HEK293 (cell line): Measurements from ENCODE around the gene WIPF3.

Experiments
- CTCF ChIA-PET: fragments of 350-600 bp; formaldehyde crosslinking; extraction: SDS; loops from one replicate; lab custom pipeline; 2021; ENCODE audit warnings: antibody characterized with exemption; lab: Yijun Ruan, JAX
- POLR2A ChIA-PET: fragments of 300-600 bp; formaldehyde crosslinking; extraction: SDS; loops from one replicate; lab custom pipeline; 2020; ENCODE audit warnings: antibody characterized with exemption, inconsistent platforms; lab: Yijun Ruan, JAX
- H3K27ac ChIP-seq: fragments of 200-500 bp; sonication (Bioruptor generic); 2 replicates; pipeline ENCODE4 v1.5.1; 2014; ENCODE audit warnings: low read depth, low read length, control low read depth, inconsistent platforms; ENCODE audit errors: extremely low read depth
- H3K36me3 ChIP-seq, 2 experiments: fragments of 200-500 bp in 1 of 2; sonication (Bioruptor generic) in 1 of 2; 1 replicate in 1 of 2; 2 replicates in 1 of 2; pipeline ENCODE4 v1.5.1; 2014 to 2017; ENCODE audit warnings: inconsistent platforms in 2 of 2, low read length in 2 of 2; ENCODE audit not compliant: control insufficient read depth in 2 of 2, insufficient read depth in 1 of 2
- H3K4me1 ChIP-seq: fragments of 200-500 bp; sonication (Bioruptor generic); 2 replicates; pipeline ENCODE4 v1.5.1; 2014; ENCODE audit warnings: mild to moderate bottlenecking, low read length, inconsistent platforms; ENCODE audit not compliant: control insufficient read depth, insufficient read depth
- H3K4me3 ChIP-seq: 2 replicates; pipeline ENCODE4 v1.5.1; 2011; ENCODE audit warnings: low read depth, mild to moderate bottlenecking, control low read depth, low read length, moderate library complexity
- H3K9me3 ChIP-seq: fragments of 200-500 bp; sonication (Bioruptor generic); 2 replicates; pipeline ENCODE4 v1.5.1; 2014; ENCODE audit warnings: low read depth, low read length, inconsistent platforms; ENCODE audit not compliant: control insufficient read depth, insufficient read depth
- AEBP2 ChIP-seq: fragments of 450-650 bp; formaldehyde crosslinking; IDR thresholded peaks from 2 replicates; pipeline ENCODE4 v1.5.1; 2016; ENCODE audit warnings: missing biosample characterization, missing genetic modification characterization, borderline replicate concordance
- EGR2 ChIP-seq: fragments of 450-650 bp; formaldehyde crosslinking; IDR thresholded peaks from 2 replicates; pipeline ENCODE4 v1.5.1; 2016; ENCODE audit warnings: low read depth, missing biosample characterization, missing genetic modification characterization
- HIC1 ChIP-seq: fragments of 450-650 bp; formaldehyde crosslinking; IDR thresholded peaks from 2 replicates; pipeline ENCODE4 v1.5.1; 2016; ENCODE audit warnings: missing biosample characterization, missing genetic modification characterization
- SP2 ChIP-seq: fragments of 450-650 bp; formaldehyde crosslinking; IDR thresholded peaks from 2 replicates; pipeline ENCODE4 v1.5.1; 2016; ENCODE audit warnings: missing biosample characterization, missing genetic modification characterization
- SP7 ChIP-seq: fragments of 450-650 bp; formaldehyde crosslinking; IDR thresholded peaks from 2 replicates; pipeline ENCODE4 v1.5.1; 2016; ENCODE audit warnings: missing biosample characterization, missing genetic modification characterization
- TSHZ1 ChIP-seq: fragments of 450-650 bp; formaldehyde crosslinking; IDR thresholded peaks from 2 replicates; pipeline ENCODE4 v1.5.1; 2016; ENCODE audit warnings: missing biosample characterization, missing genetic modification characterization, borderline replicate concordance
- WT1 ChIP-seq: fragments of 450-650 bp; formaldehyde crosslinking; IDR thresholded peaks from 2 replicates; pipeline ENCODE4 v1.5.1; 2016; ENCODE audit warnings: missing biosample characterization, missing genetic modification characterization
- YY2 ChIP-seq: fragments of 450-650 bp; formaldehyde crosslinking; IDR thresholded peaks from 2 replicates; pipeline ENCODE4 v1.5.1; 2016; ENCODE audit warnings: missing biosample characterization, missing genetic modification characterization
- ZFP3 ChIP-seq: fragments of 450-650 bp; formaldehyde crosslinking; IDR thresholded peaks from 2 replicates; pipeline ENCODE4 v1.5.1; 2016; ENCODE audit warnings: low read depth, missing biosample characterization, missing genetic modification characterization
- ZFP69B ChIP-seq: fragments of 450-650 bp; formaldehyde crosslinking; IDR thresholded peaks from 2 replicates; pipeline ENCODE4 v1.5.1; 2016; ENCODE audit warnings: missing biosample characterization, missing genetic modification characterization
- ZNF114 ChIP-seq: fragments of 450-650 bp; formaldehyde crosslinking; IDR thresholded peaks from 2 replicates; pipeline ENCODE4 v1.5.0; 2017; ENCODE audit warnings: missing biosample characterization, missing genetic modification characterization
- ZNF132 ChIP-seq: fragments of 450-650 bp; formaldehyde crosslinking; IDR thresholded peaks from 2 replicates; pipeline ENCODE4 v1.5.1; 2017; ENCODE audit warnings: missing biosample characterization, missing genetic modification characterization, borderline replicate concordance
- ZNF155 ChIP-seq: fragments of 450-650 bp; formaldehyde crosslinking; IDR thresholded peaks from 2 replicates; pipeline ENCODE4 v1.5.1; 2016; ENCODE audit warnings: missing biosample characterization, missing genetic modification characterization
- ZNF174 ChIP-seq: fragments of 450-650 bp; formaldehyde crosslinking; IDR thresholded peaks from 2 replicates; pipeline ENCODE4 v1.5.0; 2017; ENCODE audit warnings: missing biosample characterization, mild to moderate bottlenecking, missing genetic modification characterization
- ZNF175 ChIP-seq: fragments of 450-650 bp; formaldehyde crosslinking; IDR thresholded peaks from 2 replicates; pipeline ENCODE4 v1.5.1; 2016; ENCODE audit warnings: missing biosample characterization, missing genetic modification characterization
- ZNF18 ChIP-seq: fragments of 450-650 bp; formaldehyde crosslinking; IDR thresholded peaks from 2 replicates; pipeline ENCODE4 v1.5.1; 2016; ENCODE audit warnings: missing biosample characterization, missing genetic modification characterization
- ZNF2 ChIP-seq: fragments of 450-650 bp; formaldehyde crosslinking; IDR thresholded peaks from 2 replicates; pipeline ENCODE4 v1.5.1; 2016; ENCODE audit warnings: missing biosample characterization, missing genetic modification characterization
- ZNF202 ChIP-seq: fragments of 450-650 bp; formaldehyde crosslinking; IDR thresholded peaks from 2 replicates; pipeline ENCODE4 v1.5.1; 2016; ENCODE audit warnings: missing biosample characterization, missing genetic modification characterization, borderline replicate concordance
- ZNF302 ChIP-seq: fragments of 450-650 bp; formaldehyde crosslinking; IDR thresholded peaks from 2 replicates; pipeline ENCODE4 v1.5.1; 2016; ENCODE audit warnings: missing biosample characterization, missing genetic modification characterization, low read depth
- ZNF488 ChIP-seq: fragments of 450-650 bp; formaldehyde crosslinking; IDR thresholded peaks from 2 replicates; pipeline ENCODE4 v1.5.1; 2016; ENCODE audit warnings: missing biosample characterization, missing genetic modification characterization
- ZNF510 ChIP-seq: fragments of 450-650 bp; formaldehyde crosslinking; IDR thresholded peaks from 2 replicates; pipeline ENCODE4 v1.5.1; 2018; ENCODE audit warnings: mild to moderate bottlenecking, missing genetic modification characterization, missing biosample characterization; ENCODE audit not compliant: insufficient replicate concordance
- ZNF529 ChIP-seq: fragments of 450-650 bp; formaldehyde crosslinking; IDR thresholded peaks from 2 replicates; pipeline ENCODE4 v1.5.1; 2017; ENCODE audit warnings: missing genetic modification characterization, missing biosample characterization; ENCODE audit not compliant: insufficient replicate concordance
- ZNF558 ChIP-seq: fragments of 450-650 bp; formaldehyde crosslinking; IDR thresholded peaks from 2 replicates; pipeline ENCODE4 v1.5.1; 2016; ENCODE audit warnings: missing biosample characterization, missing genetic modification characterization
- ZNF677 ChIP-seq: fragments of 450-650 bp; IDR thresholded peaks from 2 replicates; pipeline ENCODE4 v1.5.0; 2018; ENCODE audit warnings: missing biosample characterization, mild to moderate bottlenecking, missing genetic modification characterization, moderate library complexity
- ZNF692 ChIP-seq: fragments of 450-650 bp; formaldehyde crosslinking; IDR thresholded peaks from 2 replicates; pipeline ENCODE4 v1.5.1; 2016; ENCODE audit warnings: missing biosample characterization, missing genetic modification characterization
- ZNF837 ChIP-seq: fragments of 450-650 bp; formaldehyde crosslinking; IDR thresholded peaks from 2 replicates; pipeline ENCODE4 v1.5.1; 2016; ENCODE audit warnings: missing biosample characterization, missing genetic modification characterization

Gene WIPF3

GRCh38 chr7:29779017-29779416, 27.3 kb upstream of the WIPF3 start:
- H3K36me3 ChIP-seq = no peaks in the 10 kb centered on the region
- TF ChIP-seq ZNF677 (no peak), ZNF2 (tag by site-specific recombination) (no peak), SP7 (no peak), ZNF18 (tag by site-specific recombination) (no peak), ZNF202 (tag by site-specific recombination) (no peak), YY2 (tag by site-specific recombination) (no peak), ZNF529 (no peak), AEBP2 (no peak), ZNF837 (tag by site-specific recombination) (no peak), ZNF174 (no peak), ZNF302 (tag by site-specific recombination) (no peak), ZNF692 (tag by site-specific recombination) (no peak), ZNF132 (tag by site-specific recombination) (no peak)
- TF ChIP-seq, all 188 proteins: peak for 0
- H3K4me1 ChIP-seq = no peaks in the 10 kb centered on the region
- CTCF ChIA-PET = interaction anchor here (0.6 to 0.7 kb wide), 3 partner anchors 181 to 857 kb away, joined by 3 read pairs; no protein-coding TSS in a partner anchor
- H3K4me3 ChIP-seq = no peak overlapping the region
- no peaks in the 10 kb centered on the region for H3K9me3 ChIP-seq
- POLR2A ChIA-PET = no interaction called here
- H3K27ac ChIP-seq = no peak overlapping the region

GRCh38 chr7:29780346-29780745, 26.0 kb upstream of the WIPF3 start:
- H3K27ac ChIP-seq = no peak overlapping the region
- no peaks in the 10 kb centered on the region for H3K36me3 ChIP-seq
- POLR2A ChIA-PET = no interaction called here
- no peaks in the 10 kb centered on the region for H3K9me3 ChIP-seq
- H3K4me3 ChIP-seq = no peak overlapping the region
- H3K4me1 ChIP-seq = no peaks in the 10 kb centered on the region
- CTCF ChIA-PET = interaction anchor here (0.6 kb wide), 1 partner anchor 19 kb away, joined by 3 read pairs; no protein-coding TSS in a partner anchor
- no peak for TF ChIP-seq ZFP3 (tag by site-specific recombination)
- no peak for TF ChIP-seq ZNF202 (tag by site-specific recombination)
- no peak for TF ChIP-seq ZNF175 (tag by site-specific recombination)
- TF ChIP-seq ZNF488 (tag by site-specific recombination) = no peak
- TF ChIP-seq HIC1 (tag by site-specific recombination) = no peak
- no peak for TF ChIP-seq ZNF114 (tag by site-specific recombination)
- no peak for TF ChIP-seq ZNF558 (tag by site-specific recombination)
- no peak for TF ChIP-seq ZFP69B (tag by site-specific recombination)
- TF ChIP-seq ZNF155 (tag by site-specific recombination) = no peak
- no peak for TF ChIP-seq TSHZ1
- no peak for TF ChIP-seq SP2 (tag by site-specific recombination)
- no peak for TF ChIP-seq ZNF510 (tag by site-specific recombination)
- no peak for TF ChIP-seq WT1 (tag by site-specific recombination)
- TF ChIP-seq EGR2 (tag by site-specific recombination) = no peak
